HepG2 (cell line): ENCODE results near the gene GGA1. TPM values are rescaled to one million over a fixed set of nuclear protein-coding genes. Genes with fewer than 3 reads are reported as not detected.
A peak's percentile ranks its signal among the peaks of the same experiment; 100 is the strongest.

Experiments
- ATAC-seq: fragments of 200-7000 bp; cut with Tn5 transposase; 3 replicates; pipeline ENCODE4 v1.9.1; 2020; ENCODE audit warnings: mild to moderate bottlenecking, moderate library complexity
- BruUV-seq: library from RNA; stranded (reverse); fragments of 400-500 nt; replicated peaks from 2 replicates; lab custom pipeline; 2021; lab: Mats Ljungman, UMichigan
- CTCF ChIA-PET: fragments of 300-600 bp; formaldehyde crosslinking; extraction: SDS; loops from one replicate; lab custom pipeline; 2021; ENCODE audit warnings: low total read pairs, inconsistent platforms, low intra/inter-chr PET ratio; lab: Yijun Ruan, JAX
- POLR2A ChIA-PET: fragments of 350-600 bp; sonication (Branson Sonifier 250); formaldehyde crosslinking; loops from one replicate; lab custom pipeline; 2020; ENCODE audit warnings: antibody characterized with exemption, inconsistent platforms; lab: Yijun Ruan, JAX
- DNase-seq: peaks from one replicate; pipeline ENCODE4 v3.0.0-alpha.2; 2015; ENCODE audit warnings: low spot score
- FAIRE-seq: peaks from 3 replicates; lab custom pipeline; 2011; peaks lifted over from hg19 to GRCh38; lab: Jason Lieb, UNC
- H2AFZ ChIP-seq: one replicate; pipeline ENCODE4 v1.6.1; 2011; ENCODE audit warnings: low read length, inconsistent platforms
- H3K27ac ChIP-seq: fragments of 300-600 bp; 3 replicates; pipeline ENCODE4 v1.8.0; 2011; ENCODE audit warnings: mixed run types, mild to moderate bottlenecking, mixed read lengths, low read length, inconsistent platforms; ENCODE audit not compliant: insufficient read depth; ENCODE audit errors: extremely low read length
- H3K27me3 ChIP-seq, 2 experiments: fragments of 200-600 bp in 1 of 2; 2 replicates in 1 of 2; 3 replicates in 1 of 2; pipeline versions ENCODE4 v1.6.0 to v1.8.0; 2011; ENCODE audit warnings: low read length in 2 of 2, mild to moderate bottlenecking in 2 of 2, moderate library complexity in 2 of 2, inconsistent platforms in 1 of 2; ENCODE audit not compliant: insufficient read depth in 2 of 2, control insufficient read depth in 1 of 2
- H3K36me3 ChIP-seq, 2 experiments: fragments of 200-600 bp in 1 of 2; replicated peaks in 1 of 2; 2 replicates in 1 of 2; 3 replicates in 1 of 2; pipeline versions ENCODE4 v1.5.1 to v1.8.0; 2011; ENCODE audit warnings: low read length in 2 of 2, inconsistent platforms in 1 of 2; ENCODE audit not compliant: insufficient read depth in 2 of 2, control insufficient read depth in 1 of 2
- H3K4me1 ChIP-seq: 2 replicates; pipeline ENCODE4 v1.5.1; 2012; ENCODE audit warnings: low read length, inconsistent platforms; ENCODE audit not compliant: insufficient read depth
- H3K4me2 ChIP-seq: 2 replicates; pipeline ENCODE4 v1.6.0; 2011; ENCODE audit warnings: low read depth, low read length, inconsistent platforms
- H3K4me3 ChIP-seq, 3 experiments: fragments of 200-600 bp in 1 of 3; sonication (generic), shearing (Covaris generic) in 1 of 3; replicated peaks in 1 of 3; 2 replicates each; pipeline ENCODE4 v1.5.1; 2011 to 2016; ENCODE audit warnings: low read length in 3 of 3, inconsistent platforms in 2 of 3, low read depth in 2 of 3, mild to moderate bottlenecking in 2 of 3, control low read depth in 1 of 3, mixed read lengths in 1 of 3; ENCODE audit not compliant: insufficient read depth in 1 of 3
- H3K79me2 ChIP-seq: one replicate; pipeline ENCODE4 v1.6.1; 2011; ENCODE audit warnings: low read length, inconsistent platforms; ENCODE audit not compliant: insufficient read depth
- H3K9ac ChIP-seq: 2 replicates; pipeline ENCODE4 v1.6.0; 2011; ENCODE audit warnings: mild to moderate bottlenecking, low read depth, low read length, inconsistent platforms; ENCODE audit not compliant: insufficient read depth
- H3K9me3 ChIP-seq: 2 replicates; pipeline ENCODE4 v1.5.1; 2012; ENCODE audit warnings: mild to moderate bottlenecking, low read length
- H4K20me1 ChIP-seq: 2 replicates; pipeline ENCODE4 v1.6.0; 2011; ENCODE audit warnings: inconsistent platforms, mild to moderate bottlenecking, low read length, moderate library complexity; ENCODE audit not compliant: insufficient read depth
- AFF4 ChIP-seq: sonication (generic); formaldehyde crosslinking; IDR thresholded peaks from 2 replicates; pipeline ENCODE4 v1.4.0; 2020; ENCODE audit warnings: missing genetic modification reagents
- AGO2 ChIP-seq: fragments of 200-400 bp; formaldehyde crosslinking; optimal IDR thresholded peaks from 2 replicates; pipeline ENCODE3; 2017; ENCODE audit warnings: mild to moderate bottlenecking, low read depth, low read length, moderate library complexity
- NRL ChIP-seq: sonication (generic); formaldehyde crosslinking; IDR thresholded peaks from 2 replicates; pipeline ENCODE4 v1.5.0; 2020; ENCODE audit warnings: missing genetic modification reagents, mild to moderate bottlenecking, moderate library complexity, borderline replicate concordance
- POLR2G ChIP-seq: fragments of 200-400 bp; formaldehyde crosslinking; IDR thresholded peaks from 2 replicates; pipeline ENCODE4 v1.6.1; 2018; ENCODE audit warnings: mild to moderate bottlenecking, low read depth, low read length, moderate library complexity
- RBFOX2 ChIP-seq: fragments of 200-400 bp; formaldehyde crosslinking; IDR thresholded peaks from 2 replicates; pipeline ENCODE4 v1.6.1; 2017; ENCODE audit warnings: low read depth, mild to moderate bottlenecking, low read length
- TAF15 ChIP-seq: fragments of 200-400 bp; formaldehyde crosslinking; IDR thresholded peaks from one replicate; pipeline ENCODE4 v1.6.1; 2018; ENCODE audit warnings: mild to moderate bottlenecking, low read depth, low read length; ENCODE audit not compliant: poor library complexity, severe bottlenecking
- ZBTB38 ChIP-seq: sonication (generic); formaldehyde crosslinking; IDR thresholded peaks from 2 replicates; pipeline ENCODE4 v1.5.1; 2020; ENCODE audit warnings: mild to moderate bottlenecking, missing genetic modification reagents
- ZBTB7B ChIP-seq: sonication (generic); formaldehyde crosslinking; IDR thresholded peaks from 2 replicates; pipeline ENCODE4 v1.4.0; 2020; ENCODE audit warnings: missing genetic modification reagents
- ZFX ChIP-seq: sonication (generic); formaldehyde crosslinking; IDR thresholded peaks from 2 replicates; pipeline ENCODE4 v1.4.0; 2020; ENCODE audit warnings: mild to moderate bottlenecking, low read depth, missing genetic modification reagents, moderate library complexity
- ZNF687 ChIP-seq: sonication (generic); formaldehyde crosslinking; IDR thresholded peaks from 2 replicates; pipeline ENCODE4 v1.5.1; 2020; ENCODE audit warnings: mild to moderate bottlenecking, missing genetic modification reagents, moderate library complexity
- WGBS: methylation state at CpG from one replicate; pipeline ENCODE4 v1.1.6; 2017; ENCODE audit warnings: low lambda C conversion rate; 5-methylcytosine and 5-hydroxymethylcytosine counted together
- in situ Hi-C: cut with HindIII; loops from 2 replicates; pipeline ENCODE4 v1.10.0; 2017; ENCODE audit warnings: low pct_unique_long_range_greater_than_20kb; ENCODE audit not compliant: extremely low pct_ligation_motif_present
- intact Hi-C: fragments of 100-400 bp; cut with micrococcal nuclease; formaldehyde crosslinking; loops from one replicate; pipeline ENCODE4 v1.10.0; 2022; ENCODE audit not compliant: unreplicated experiment
- polyA plus RNA-seq, 8 experiments: library from polyadenylated mRNA; depleted of rRNA in 3 of 8; stranded (reverse) in 7 of 8; unstranded in 1 of 8; fragments of >200 nt; fragmentation: Illumina TruSeq in 4 of 8; extraction: Trizol in 4 of 8; gene quantifications; 2 replicates each; pipeline versions ENCODE4 v1.2.1 to v1.2.3, GENCODE V29; 2011 to 2016; ENCODE audit warnings: low read depth in 4 of 8, missing spikeins in 1 of 8, mixed read lengths in 1 of 8; ENCODE audit not compliant: insufficient read depth in 1 of 8
- total RNA-seq, 5 experiments: library from RNA; depleted of rRNA; stranded (reverse); fragments of >200 nt; fragmentation: Illumina TruSeq; extraction: Trizol; gene quantifications; 2 replicates each; pipeline ENCODE4 v1.2.3, GENCODE V29; 2016; ENCODE audit warnings: low read depth in 1 of 5

The GGA1 gene
- total and polyA plus RNA-seq, 2 of the 13 experiments (the other 11 are each of a cell fraction or from before 2014, with no cell fraction given): 29.1 to 87.2 TPM

- no peaks in the 10 kb centered on the region for H4K20me1 ChIP-seq
- DNase-seq (no peak), FAIRE-seq (no peak), ATAC-seq (no peak)
- H3K79me2 ChIP-seq: no peaks in the 10 kb centered on the region
- in situ Hi-C loops (no loop called here), intact Hi-C loops (no loop called here)
- H2AFZ ChIP-seq: no peak overlapping the region
- H3K4me1 ChIP-seq: peaks cover 55% of the 10 kb centered on the region
- H3K27me3 ChIP-seq: no peaks in the 10 kb centered on the region
- POLR2A ChIA-PET: interaction anchor here (6.0 kb wide), 1 partner anchor 17 kb away, joined by 120 read pairs; the partner anchor contains the start of gene PDXP
- CTCF ChIA-PET: no interaction called here
- WGBS: 77% methylated on average over 7 of the region's 18 CpGs
- H3K9me3 ChIP-seq: no peaks in the 10 kb centered on the region
- H3K4me2 ChIP-seq: no peak overlapping the region
- peaks cover 0 to 2% of the 10 kb centered on the region in 2 experiments; a peak in 1 of 5 replicates for H3K36me3 ChIP-seq
- H3K4me3 ChIP-seq: no peak overlapping the region
- no peak overlapping the region for H3K9ac ChIP-seq
- peak; percentile 40; the same call in 1 of the 2 replicates for TF ChIP-seq ZNF687 (CRISPR knock-in tag)
- no peak for TF ChIP-seq ZBTB7B (CRISPR knock-in tag)
- peak; percentile 61 for TF ChIP-seq AGO2
- TF ChIP-seq ZFX (CRISPR knock-in tag): 0 out of 2 replicates have a peak, but pooled peaks have one; percentile 16
- TF ChIP-seq ZBTB38: peak; percentile 72
- TF ChIP-seq RBFOX2: peak; percentile 45; the same call in 1 of the 2 replicates
- TF ChIP-seq TAF15: peak; percentile 59
- TF ChIP-seq POLR2G: 0 out of 2 replicates have a peak, but pooled peaks have one; percentile 10
- no peak for TF ChIP-seq NRL (CRISPR knock-in tag)
- no peak for TF ChIP-seq AFF4 (CRISPR knock-in tag)
- TF ChIP-seq, all 625 proteins: peak for 7
- no TSS peak for BruUV-seq
- H3K27ac ChIP-seq: no peak overlapping the region
Measured at GRCh38 chr22:37678372-37678771, 69.7 kb downstream of the GGA1 start.
